IPS DF 4.7 (cell line): ENCODE measurements around the gene PALLD.
A peak's percentile ranks its signal among the peaks of the same experiment; 100 is the strongest.
"Not testable (repeated sequence)": the region's sequence is repeated elsewhere in the genome, so short reads cannot be mapped to it uniquely, and the experiment has no call there.

Experiments
- DNase-seq: peaks from one replicate; pipeline ENCODE4 v3.0.0-alpha.2; 2013; ENCODE audit warnings: low spot score; ENCODE audit errors: extremely low read depth

The PALLD gene

DNA sequence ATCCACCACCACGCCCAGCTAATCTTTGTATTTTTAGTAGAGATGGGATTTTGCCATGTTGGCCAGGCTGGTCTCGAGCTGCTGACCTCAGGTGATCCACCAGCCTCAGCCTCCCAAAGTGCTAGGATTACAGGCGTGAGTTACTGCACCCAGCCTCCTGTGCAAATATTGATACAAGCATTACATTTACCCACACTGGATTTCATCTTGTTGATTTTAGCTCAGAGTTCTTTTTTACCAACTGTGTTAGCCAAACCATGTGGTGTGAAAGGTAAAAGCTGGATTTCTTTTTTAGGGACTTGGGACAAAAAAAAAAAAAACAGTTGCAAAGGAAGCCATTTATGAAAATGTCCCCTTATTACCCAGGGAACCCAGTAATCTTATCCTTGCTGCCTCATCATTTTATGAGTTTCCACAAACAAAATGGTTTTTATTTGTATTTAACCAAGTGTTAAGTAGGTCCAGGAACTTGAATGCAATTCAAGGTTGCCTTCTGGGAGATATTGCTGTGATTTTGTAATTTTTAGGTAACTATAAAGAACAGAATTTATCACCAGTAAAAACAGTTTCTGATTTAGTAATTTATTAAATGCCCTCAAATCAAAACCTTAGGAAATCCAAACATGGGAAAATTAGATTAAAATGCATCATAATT, 202.5 kb downstream of the PALLD start:
- no peak for DNase-seq

DNA sequence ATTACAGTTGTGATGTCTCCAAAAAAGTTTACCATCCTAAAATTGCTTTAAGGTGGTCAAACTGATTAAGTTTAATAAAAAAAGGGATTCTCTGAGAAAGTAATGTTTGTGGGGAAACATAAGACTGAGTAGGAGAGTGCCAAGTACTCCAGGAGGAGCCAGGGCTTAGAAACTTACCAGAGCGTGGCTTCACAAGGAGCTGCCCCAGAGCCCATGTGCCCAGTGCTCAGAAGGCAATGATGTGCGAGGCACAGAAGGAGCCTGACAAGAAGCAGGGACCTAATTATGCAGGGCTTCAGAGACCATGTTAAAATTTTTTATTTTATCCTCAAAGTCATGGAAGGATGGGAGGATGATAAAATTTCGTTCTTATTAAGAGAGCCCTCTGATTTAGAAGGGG, 204.2 kb downstream of the PALLD start:
- no peak for DNase-seq

DNA sequence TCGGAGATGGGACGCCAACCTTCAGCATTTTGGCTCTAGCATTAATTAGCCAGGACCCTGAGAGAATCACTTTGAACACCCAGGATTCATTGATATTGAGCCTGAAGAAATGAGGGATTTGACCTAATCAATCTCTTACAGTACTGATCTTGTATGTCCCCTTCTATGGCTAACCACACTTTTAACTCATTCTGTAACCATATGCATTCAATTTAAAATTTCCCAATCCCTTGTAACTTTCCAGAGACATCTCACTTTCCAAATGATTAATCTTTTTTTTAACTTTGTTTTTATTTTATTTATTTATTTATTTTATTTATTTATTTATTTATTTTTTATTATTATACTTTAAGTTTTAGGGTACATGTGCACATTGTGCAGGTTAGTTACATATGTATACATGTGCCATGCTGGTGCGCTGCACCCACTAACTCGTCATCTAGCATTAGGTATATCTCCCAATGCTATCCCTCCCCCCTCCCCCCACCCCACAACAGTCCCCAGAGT, 205.8 kb downstream of the PALLD start:
- not testable (repeated sequence) for DNase-seq

DNA sequence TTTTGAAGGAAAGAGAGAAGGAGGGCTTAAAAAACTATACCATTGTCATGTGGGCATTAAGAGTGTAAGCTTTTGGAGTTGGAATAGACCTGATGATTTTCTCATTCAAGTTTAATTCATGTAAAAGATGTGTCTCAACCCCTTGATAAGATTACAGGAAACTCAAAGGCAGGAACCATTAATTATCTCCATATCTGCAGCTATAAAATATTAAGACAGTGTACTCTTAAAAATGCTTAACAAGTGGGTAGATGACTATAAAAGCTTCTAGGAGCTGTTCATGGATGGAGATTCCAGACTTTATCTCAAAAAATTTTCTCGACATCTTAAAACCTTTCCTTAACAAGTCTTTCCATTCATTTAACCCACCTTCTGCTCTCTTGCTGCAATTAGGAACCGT, 208.3 kb downstream of the PALLD start:
- DNase-seq: no peak

DNA sequence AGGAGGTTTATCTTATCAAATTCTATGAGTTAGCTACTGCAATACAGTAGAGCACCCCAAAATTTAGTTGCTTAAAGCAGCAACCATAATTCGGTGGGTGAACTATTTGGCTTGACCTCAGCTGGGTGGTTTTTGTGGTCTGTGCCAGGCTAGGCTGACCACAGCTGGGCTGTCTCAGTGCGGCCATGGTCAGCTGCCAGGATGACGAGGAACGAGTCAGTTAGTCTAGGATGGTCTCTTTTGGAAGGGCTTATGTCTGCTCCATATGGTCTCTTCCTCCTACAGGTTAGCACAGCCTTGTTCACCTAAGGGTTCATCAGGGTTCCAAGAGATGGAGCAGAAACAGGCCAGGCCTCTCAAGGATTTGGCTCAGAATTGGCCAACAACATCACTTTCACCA, 210.4 kb downstream of the PALLD start:
- no peak for DNase-seq

DNA sequence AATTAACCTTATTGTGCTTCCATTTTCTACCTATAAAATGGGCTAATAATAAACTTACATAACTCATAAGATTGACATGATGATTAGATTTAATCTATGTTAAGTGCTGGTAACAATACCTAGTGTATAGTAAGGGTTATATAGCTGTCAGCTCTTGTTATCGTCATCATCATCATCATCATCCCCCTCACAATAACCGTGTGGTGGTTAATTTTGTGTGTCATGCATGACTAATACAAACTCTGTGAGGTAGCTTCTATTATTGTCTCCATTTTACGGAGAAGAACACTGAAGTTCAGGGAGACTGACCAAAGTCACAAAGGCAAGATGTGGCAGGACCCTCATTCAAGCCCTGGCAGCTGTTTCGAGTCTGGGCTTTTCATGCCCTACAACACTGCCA, 211.3 kb downstream of the PALLD start:
- DNase-seq: no peak

DNA sequence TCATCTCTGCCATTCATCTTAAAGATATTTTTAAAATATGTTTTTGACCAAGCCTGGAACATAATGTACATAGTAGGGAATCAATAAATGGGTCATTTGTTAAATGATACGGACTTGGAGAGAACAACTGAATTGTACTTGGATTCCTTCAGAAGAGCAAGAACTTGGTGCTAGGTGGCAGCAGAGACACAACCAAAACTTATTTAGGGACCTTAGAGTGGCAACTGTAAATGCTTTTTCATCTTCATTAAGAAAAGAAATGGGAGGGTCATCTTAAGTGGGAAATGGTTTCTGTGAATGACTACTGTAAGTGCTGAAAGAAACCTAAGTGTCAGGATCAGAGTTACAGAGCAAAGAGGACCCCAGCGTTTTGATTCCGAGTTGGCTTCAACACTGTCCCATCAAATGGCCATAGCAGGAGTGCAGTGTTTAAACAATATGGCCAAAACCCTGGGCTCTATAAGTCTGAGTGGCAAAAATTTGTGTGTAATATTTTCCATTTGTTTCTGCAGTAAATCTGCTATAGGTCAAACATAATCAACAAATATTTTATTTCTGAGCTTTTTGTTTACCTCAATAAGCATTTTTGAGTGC, 213.6 kb downstream of the PALLD start:
- peak; percentile 22 for DNase-seq

DNA sequence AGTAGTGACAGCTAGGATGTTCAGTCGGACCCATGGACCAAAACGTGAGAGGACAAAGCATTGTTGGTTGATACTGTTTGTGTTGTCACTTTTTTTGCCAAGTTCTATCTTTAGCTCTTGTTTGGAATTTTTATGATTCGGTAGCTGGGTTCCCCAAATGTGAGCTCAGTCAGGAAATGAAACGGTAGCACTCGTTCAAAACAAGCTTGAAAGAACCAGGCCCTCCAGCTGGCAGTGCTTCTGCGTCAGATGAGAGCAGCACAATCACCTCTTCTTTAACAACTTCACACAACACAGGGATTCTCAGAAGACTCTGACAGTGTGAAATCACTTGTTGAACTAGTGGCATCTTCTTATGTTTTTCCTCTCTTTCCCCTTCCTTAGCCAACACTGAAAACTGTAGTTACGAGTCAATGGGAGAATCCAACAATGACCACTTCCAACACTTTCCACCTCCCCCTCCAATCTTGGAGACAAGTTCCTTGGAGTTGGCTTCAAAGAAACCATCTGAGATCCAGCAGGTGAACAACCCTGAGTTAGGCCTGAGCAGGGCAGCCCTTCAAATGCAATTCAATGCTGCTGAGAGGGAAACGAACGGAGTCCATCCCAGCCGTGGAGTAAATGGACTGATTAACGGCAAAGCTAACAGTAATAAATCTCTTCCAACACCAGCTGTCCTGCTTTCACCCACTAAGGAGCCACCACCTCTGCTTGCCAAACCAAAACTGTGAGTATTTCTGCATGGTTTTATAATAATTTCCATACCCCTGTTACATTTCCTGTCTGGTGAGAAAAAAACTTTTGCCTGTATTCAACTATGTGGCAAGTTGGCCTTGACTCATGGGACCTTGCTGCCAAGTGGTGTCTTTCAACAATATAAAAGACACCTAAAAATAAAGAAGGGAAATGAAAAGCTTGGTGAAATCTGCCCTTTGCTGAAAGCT, 214.6 kb downstream of the PALLD start:
- DNase-seq: no peak

DNA sequence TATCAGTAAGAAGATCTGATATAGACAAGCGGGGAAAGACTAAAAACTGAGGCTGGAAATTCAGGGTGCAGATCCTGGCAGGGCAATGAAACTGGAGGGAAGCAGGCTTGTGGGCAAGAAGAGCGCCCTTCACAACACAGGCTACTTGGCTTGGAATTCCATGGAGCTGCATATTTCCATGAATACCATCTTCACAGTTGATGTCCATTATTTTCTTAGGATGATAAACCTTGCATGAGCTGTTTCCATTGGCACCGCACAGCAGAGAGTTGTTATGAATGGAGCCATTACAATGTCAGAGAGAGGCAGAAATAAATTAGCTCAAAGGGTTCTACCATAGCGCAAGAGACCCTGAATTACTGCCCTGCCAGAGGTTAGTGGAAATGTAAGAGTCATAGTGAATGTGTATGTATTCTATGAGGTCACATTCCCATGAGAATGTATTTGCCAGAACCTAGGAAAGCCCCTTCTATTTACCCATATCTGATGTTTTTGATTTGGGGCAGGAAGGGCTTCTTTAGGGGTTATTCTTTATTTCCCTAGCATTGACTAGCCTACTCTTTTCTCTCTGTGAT, 215.6 kb downstream of the PALLD start:
- no peak for DNase-seq

DNA sequence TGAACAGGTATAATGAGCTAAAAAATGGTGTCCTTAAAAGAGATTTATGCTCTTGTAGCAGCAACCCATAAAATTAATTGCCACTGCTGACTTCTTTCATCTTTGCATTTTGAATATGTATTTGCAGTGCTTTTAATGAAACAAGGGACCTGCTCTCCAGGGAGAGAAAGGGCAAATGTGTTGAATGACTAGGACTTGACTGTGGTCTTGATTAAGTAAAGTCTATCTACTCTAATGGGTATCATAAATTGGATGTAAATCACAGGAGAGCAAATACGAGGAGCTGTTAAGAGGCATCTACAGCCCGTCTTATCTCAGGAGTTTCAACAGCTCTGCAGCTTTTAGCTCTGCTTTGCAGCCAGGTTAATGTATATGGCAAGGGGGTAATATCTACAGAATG, 216.4 kb downstream of the PALLD start:
- no peak for DNase-seq

DNA sequence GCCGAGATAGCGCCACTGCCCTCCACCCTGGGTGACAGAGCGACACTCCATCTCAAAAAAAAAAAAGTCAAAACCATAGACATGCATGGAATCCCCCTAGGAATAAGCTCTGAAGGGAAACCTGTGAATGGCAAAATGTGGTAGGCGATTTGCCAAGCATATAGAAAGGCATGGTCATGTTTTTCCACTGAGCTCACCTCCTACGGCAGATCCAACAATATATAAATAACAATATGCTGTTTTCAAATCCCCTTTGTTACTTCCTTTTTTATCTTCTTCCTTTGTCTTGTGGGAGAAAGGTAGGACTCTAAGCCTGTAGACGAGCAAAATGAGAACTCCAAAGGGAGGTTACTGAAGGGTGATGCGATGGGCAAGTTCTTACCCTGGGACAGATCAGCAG, 219.0 kb downstream of the PALLD start:
- peak; percentile 19 for DNase-seq

DNA sequence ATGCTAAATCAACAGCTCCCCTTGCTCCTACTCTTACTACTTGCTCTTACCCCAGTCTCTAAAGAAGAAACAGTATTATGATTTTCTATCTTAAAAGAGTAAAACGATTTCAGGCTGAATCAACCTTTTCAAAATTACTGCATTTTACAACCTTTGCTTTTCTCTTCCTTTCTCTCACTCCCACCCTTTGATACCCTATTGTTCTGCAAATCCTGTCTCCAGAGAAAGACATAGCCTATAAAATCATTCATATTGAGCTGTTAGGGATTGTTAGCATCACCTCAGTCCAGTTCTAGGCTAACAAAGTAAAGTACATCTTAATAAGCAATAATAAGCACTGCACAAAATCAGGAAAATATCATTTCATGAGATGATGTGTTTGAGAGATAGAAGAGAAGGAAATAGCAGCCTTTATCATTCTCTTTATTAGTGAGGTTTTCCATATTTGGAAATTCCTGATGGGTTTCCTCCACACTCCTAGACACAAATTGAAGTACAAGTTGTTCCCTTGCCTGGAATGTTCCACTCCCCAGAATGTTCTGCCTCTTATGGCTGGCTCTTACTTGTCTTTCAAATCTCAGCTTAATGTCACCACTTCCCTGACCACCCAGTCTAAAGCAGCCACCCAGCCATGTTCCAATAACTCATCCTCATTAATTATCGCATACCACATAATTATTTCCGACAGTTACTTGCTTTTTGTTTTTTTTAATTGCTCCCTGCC, 219.7 kb downstream of the PALLD start:
- DNase-seq: no peak

DNA sequence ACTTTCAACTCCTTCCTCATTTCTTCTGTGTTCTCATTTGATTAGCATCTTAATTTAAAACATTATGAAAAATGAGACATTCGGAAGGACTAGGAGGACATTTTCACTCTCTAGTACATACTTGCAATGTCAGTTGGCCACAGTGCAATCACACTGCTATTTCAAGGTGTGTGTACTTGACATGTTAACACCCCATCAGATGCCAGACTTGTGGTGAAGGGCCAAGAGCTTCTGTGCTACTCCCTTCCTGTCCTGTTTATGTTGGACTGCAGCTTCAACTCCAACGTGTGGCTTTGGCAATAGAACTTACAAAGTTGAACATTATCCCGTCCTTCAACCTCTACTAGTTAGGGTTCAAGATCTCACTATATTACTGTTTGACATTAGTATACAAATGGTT, 221.0 kb downstream of the PALLD start:
- no peak for DNase-seq

DNA sequence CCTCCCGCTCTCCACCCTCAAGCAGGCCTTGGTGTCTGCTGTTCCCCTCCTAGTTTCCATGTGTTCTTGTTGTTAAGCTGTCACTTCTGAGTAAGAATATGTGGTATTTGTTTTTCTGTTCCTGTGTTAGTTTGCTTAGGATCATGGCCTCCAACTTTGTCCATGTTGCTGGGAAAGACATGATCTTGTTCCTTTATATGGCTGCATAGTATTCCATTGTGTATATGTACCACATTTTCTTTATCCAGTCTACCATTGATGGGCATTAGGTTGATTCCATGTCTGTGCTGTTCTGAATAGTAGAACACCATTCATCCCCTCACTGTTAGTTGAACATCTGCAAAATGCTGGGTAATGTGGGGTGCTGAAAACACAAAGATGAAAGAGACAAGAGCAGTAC, 222.9 kb downstream of the PALLD start:
- no peak for DNase-seq

DNA sequence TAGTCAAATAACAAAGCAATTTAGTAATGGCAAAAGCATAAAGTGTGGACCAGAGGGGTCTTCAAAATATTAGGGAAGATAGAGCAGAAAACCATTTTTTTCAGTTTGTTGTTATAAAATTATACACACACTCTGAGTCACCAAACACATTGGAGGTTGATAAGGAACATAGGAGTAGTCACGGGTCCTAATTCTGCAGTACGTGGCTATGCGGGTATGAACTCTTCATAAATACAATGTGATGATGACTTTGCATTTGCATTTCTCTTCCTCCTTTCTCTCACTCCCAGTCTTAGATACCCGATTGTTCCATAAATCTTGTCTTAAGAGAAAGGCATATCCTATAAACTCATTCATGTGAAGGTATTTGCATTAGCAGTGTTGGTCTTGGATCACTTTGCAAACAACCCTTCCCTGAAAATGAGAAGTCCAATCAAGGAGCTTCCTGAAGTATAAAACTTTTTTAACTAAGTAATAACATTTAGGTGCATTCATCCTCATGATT, 223.6 kb downstream of the PALLD start:
- no peak for DNase-seq

DNA sequence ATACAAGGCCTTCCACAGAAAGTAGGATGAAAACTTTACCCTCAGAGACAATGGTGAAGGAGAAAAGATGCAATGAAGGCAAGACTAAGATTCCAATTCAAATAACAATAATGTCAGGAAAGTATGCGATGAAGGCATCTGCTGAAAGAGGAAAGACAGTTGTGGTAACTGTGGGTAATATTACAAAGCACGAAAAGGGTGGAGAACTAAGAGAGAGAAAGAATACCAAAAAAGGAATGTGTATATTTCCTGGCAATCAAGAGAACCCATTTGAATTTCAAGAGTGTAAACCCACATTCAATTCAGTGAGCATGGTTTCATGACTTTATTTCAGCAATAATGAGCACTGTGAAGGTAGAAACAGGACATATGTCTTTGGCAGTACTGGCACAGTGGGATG, 225.5 kb downstream of the PALLD start:
- DNase-seq: no peak

DNA sequence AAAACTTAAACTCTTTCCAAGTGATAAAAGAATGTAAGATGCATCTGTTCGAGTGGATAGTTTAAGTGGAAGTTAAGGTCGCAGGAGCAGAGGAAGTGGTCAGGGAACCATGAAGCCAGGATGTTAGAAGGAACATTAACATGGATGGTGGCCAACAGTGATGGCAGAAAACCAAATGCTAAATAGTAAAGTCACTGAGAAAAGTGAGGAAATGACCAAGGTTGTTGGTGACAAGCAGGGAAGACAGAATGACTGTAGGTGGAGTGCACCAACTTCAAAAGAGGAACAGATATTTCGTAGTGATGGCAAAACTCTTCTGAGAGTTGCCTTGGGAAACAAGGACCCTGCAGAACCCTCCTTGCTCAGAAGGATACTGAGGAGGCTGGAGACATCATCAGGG, 226.2 kb downstream of the PALLD start:
- no peak for DNase-seq

DNA sequence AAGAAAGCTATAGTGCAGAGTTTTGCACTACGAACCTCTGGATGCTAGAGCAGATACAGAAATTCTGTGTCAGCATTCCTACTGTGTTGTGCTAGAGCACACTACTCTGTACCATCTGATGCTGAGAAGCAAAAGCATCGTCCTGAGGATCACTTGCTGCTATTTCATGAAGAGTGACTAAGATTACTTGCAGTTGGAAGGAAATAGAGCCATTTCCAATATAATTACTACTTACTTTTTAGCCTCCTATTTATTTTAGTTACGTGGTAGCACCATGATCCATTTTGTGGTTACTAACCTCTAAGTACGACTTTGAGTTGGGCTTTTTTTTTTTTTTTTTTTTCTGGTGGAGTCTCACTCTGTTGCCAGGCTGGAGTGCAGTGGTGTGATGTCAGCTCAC, 226.7 kb downstream of the PALLD start:
- DNase-seq: no peak

DNA sequence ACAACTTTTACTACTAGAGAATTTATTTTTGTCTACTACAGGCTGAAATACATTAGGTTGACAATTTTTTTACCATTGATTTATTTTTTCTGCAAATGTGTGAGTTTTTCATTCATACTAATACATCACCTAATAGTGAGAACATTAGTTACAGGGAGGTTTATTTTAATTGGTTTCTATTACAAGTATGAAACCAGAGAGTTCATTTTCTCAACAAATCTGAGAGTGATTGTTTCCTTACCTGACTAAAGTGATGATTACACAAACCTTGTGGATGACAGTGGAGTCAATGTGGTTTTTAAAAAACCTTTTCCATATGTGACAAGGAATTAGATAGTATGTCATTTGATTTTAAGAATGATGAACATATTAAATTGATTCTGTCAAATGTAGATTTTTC, 227.4 kb downstream of the PALLD start:
- no peak for DNase-seq

DNA sequence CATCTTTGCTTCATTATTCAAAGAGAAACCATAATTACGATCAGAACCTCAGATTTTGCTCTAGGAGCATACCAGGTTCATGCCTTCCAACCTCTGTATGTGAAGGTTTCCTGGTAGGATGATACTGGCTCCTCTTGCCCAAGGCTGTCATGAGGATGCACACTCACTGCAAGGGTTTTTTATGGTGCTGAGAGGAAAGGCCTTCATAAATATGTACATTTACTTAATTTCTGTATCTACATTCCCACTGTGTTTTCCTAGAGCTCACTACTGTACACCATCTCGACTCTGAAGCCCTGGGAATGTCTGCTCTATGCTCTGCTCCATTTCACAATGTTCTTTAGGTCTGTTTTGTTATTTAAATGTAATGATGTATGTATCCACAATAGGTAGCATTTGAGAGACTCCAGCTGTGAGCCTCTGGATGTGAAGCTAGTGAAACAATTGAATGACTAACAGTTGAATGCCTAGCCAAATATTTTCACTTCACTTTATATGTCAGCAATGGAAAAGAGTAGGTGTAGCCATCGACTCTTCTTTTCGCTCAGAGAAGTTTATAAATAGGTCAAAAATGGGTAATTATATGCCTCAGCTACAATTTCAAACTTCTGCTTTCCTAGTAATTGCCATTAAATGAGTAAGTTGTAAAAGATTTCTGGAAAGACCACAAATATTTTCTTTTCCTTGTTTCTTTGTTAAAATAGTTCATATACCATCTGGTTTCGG, 228.0 kb downstream of the PALLD start:
- peak; percentile 28 for DNase-seq
